Bronchial epithelial cell (primary cell): ENCODE results near the gene LYPLAL1. TPM values are rescaled to one million over a fixed set of nuclear protein-coding genes. Genes with fewer than 3 reads are reported as not detected.

Experiments used
- DNase-seq: peaks from one replicate; pipeline ENCODE4 v3.0.0-alpha.2; 2010; ENCODE audit warnings: low read depth
- FAIRE-seq: peaks from 2 replicates; lab custom pipeline; 2011; peaks lifted over from hg19 to GRCh38; lab: Jason Lieb, UNC
- H3K27me3 ChIP-seq: 2 replicates; pipeline ENCODE4 v1.5.1; 2011; ENCODE audit warnings: low read length; ENCODE audit not compliant: control insufficient read depth, insufficient read depth
- H3K36me3 ChIP-seq: 2 replicates; pipeline ENCODE4 v1.5.1; 2011; ENCODE audit warnings: low read length; ENCODE audit not compliant: control insufficient read depth, insufficient read depth
- H3K4me3 ChIP-seq: 2 replicates; pipeline ENCODE4 v1.5.1; 2011; ENCODE audit warnings: mild to moderate bottlenecking, low read depth, low read length, control low read depth
- total RNA-seq: library from RNA; depleted of rRNA; stranded (reverse); fragments of >200 nt; gene quantifications from 2 replicates; pipeline ENCODE4 v1.2.1, GENCODE V29; 2014
- TF ChIP-seq, protein P1 (sequence below): IDR thresholded peaks from 2 replicates; pipeline ENCODE4 v1.5.1; 2011; ENCODE audit warnings: mild to moderate bottlenecking, moderate library complexity, low read length, control low read depth, inconsistent platforms; ENCODE audit not compliant: insufficient read depth, severe bottlenecking

Gene LYPLAL1
- 12.1 and 25.5 TPM in 2 replicates for total RNA-seq

DNA sequence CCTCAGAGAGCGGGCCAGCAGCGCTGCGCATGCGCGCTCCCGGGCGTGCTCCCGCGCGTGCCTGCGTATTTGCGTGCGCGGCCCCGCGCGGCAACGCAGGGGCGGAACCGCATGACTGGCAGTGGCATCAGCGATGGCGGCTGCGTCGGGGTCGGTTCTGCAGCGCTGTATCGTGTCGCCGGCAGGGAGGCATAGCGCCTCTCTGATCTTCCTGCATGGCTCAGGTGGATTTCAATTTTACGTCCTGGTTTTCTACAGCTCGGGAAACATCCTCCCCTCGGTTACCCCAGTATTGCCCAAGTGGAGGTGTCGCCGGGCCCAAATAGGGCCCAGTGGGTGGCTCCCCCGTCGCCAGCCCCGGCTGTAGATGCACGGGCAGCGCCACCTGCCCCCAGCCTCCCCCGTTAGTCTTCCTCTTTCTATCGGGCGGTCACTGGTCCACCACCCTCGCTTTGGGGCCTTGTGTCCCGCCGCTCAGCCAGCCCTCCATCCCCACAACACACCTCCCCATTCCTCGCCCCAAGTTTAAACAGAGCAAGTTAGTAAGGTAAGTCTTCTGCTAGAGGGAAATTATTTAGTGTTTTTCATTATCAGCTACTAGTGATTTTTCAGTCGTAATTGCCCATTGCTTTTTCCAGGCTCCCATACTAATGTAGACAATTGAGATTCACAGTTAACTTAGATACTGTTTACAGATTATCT, at the start of gene LYPLAL1:
TSS of gene LYPLAL1 (plus strand) at position 121 of the 702 bp plus-strand sequence. CDS start at position 134, 13 bp downstream.
- peak within 1 kb of the TSS; percentile 77 for H3K4me3 ChIP-seq
- no peaks in the 10 kb centered on the region for H3K36me3 ChIP-seq
- DNase-seq (peak; percentile 73), FAIRE-seq (no peak)
- no peaks in the 10 kb centered on the region for H3K27me3 ChIP-seq
- TF ChIP-seq, protein P1, sequence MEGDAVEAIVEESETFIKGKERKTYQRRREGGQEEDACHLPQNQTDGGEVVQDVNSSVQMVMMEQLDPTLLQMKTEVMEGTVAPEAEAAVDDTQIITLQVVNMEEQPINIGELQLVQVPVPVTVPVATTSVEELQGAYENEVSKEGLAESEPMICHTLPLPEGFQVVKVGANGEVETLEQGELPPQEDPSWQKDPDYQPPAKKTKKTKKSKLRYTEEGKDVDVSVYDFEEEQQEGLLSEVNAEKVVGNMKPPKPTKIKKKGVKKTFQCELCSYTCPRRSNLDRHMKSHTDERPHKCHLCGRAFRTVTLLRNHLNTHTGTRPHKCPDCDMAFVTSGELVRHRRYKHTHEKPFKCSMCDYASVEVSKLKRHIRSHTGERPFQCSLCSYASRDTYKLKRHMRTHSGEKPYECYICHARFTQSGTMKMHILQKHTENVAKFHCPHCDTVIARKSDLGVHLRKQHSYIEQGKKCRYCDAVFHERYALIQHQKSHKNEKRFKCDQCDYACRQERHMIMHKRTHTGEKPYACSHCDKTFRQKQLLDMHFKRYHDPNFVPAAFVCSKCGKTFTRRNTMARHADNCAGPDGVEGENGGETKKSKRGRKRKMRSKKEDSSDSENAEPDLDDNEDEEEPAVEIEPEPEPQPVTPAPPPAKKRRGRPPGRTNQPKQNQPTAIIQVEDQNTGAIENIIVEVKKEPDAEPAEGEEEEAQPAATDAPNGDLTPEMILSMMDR: no peak

DNA sequence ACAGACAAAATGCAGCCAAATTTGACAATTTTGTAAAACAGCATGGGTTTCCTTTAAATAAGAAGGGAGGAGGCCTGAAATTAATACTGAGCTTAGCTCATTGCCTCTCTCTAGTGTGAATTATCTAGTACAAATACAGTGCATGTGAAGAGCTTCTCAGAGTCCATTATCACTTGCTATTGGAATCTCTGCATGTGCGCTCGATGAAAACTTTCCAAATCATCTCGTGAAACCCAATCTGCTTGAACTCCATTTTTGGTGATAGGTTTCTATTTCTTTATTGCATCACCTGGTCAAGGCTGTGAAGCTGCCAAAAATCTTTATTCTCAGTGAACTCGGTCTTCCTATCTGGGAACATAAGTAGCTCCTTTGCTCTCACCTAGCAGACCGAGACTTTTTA, 49.5 kb upstream of the LYPLAL1 start:
- Histone ChIP-seq H3K4me3 (no peak overlapping the region), H3K27me3 (no peaks in the 10 kb centered on the region), H3K36me3 (no peaks in the 10 kb centered on the region)
- FAIRE-seq (no peak), DNase-seq (no peak)
- TF ChIP-seq, protein P1: no peak

DNA sequence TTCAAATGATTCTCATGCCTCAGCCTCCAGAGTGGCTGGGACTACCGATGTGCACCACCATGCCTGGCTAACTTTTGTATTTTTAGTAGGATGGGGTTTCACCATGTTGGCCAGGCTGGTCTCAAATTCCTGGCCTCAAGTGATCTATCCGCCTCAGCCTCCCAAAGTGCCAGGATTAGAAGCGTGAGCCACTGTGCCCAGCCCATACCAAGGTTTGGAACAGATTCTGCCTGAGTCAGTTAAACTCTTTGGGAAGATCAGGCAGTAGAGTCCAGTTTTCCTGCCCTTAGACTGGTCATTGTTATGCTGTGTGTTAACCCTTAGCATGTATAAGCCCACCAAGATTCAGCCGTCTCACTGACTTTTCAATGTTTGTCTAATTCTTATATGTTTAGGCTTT, 48.3 kb upstream of the LYPLAL1 start:
- no peak overlapping the region for H3K4me3 ChIP-seq
- DNase-seq: no peak
- H3K36me3 ChIP-seq: no peaks in the 10 kb centered on the region
- H3K27me3 ChIP-seq: no peaks in the 10 kb centered on the region
- TF ChIP-seq, protein P1: no peak
- FAIRE-seq: no peak

DNA sequence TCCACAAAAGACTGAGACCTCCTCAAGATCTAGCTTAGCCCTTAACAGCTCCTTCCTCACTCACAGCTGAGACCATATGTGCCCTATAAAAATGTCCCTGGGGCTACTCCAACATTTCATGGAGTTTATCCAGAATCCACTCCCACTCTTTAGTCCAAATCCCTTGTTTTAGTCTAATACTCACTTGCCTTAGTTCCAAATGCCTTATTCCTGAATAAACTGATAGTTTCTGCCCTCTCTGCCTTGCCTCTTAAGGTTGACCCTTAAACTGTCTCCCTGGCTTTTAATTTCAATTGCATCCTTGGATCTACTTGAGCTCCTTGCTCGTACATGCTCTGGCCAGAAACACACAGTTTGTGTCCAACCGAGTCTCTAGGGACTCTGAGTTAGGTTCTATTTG, 47.3 kb upstream of the LYPLAL1 start:
- Histone ChIP-seq H3K4me3 (no peak overlapping the region), H3K27me3 (no peaks in the 10 kb centered on the region), H3K36me3 (no peaks in the 10 kb centered on the region)
- FAIRE-seq (no peak), DNase-seq (no peak)
- TF ChIP-seq, protein P1: no peak

DNA sequence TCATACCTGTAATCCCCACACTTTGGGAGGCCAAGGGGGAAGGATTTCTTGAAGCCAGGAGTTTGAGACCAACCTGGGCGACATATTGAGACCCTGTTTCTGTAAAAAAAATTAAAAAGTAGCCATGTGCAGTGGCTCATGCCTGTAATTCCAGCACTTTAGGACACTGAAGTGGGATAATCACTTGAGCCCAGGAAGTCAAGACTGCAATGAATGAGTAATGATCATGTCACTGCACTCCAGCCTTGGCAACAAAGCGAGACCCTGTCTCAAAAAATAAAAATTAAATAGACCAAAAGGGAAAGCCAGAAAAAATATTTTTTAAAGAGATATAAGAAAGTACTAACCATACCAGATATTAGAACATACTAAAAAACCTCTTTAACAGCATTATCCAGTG, 44.7 kb upstream of the LYPLAL1 start:
- DNase-seq (peak; percentile 50), FAIRE-seq (no peak)
- no peak overlapping the region for H3K4me3 ChIP-seq
- no peaks in the 10 kb centered on the region for H3K36me3 ChIP-seq
- no peaks in the 10 kb centered on the region for H3K27me3 ChIP-seq
- TF ChIP-seq, protein P1: no peak
